GM20431 (cell line): ENCODE results near the gene PPP1R37.
"Not testable (repeated sequence)": the region's sequence is repeated elsewhere in the genome, so short reads cannot be mapped to it uniquely, and the experiment has no call there.

Experiments
- in situ Hi-C: fragments of 300-500 bp; cut with MseI, MboI; formaldehyde crosslinking; loops from one replicate; pipeline ENCODE4 v1.15.0; 2020; ENCODE audit warnings: low sequenced_read_pairs; ENCODE audit not compliant: unreplicated experiment

PPP1R37 gene

GRCh38 chr19:45107621-45108150, 14.7 kb downstream of the PPP1R37 start:
- in situ Hi-C loops: no loop called here

GRCh38 chr19:45110851-45111266, 17.9 kb downstream of the PPP1R37 start:
- in situ Hi-C loops: no loop called here

GRCh38 chr19:45112111-45112827, 19.3 kb downstream of the PPP1R37 start:
- in situ Hi-C loops: no loop called here

- in situ Hi-C loops: no loop called here
Observed at GRCh38 chr19:45113628-45114027, 20.6 kb downstream of the PPP1R37 start.

DNA sequence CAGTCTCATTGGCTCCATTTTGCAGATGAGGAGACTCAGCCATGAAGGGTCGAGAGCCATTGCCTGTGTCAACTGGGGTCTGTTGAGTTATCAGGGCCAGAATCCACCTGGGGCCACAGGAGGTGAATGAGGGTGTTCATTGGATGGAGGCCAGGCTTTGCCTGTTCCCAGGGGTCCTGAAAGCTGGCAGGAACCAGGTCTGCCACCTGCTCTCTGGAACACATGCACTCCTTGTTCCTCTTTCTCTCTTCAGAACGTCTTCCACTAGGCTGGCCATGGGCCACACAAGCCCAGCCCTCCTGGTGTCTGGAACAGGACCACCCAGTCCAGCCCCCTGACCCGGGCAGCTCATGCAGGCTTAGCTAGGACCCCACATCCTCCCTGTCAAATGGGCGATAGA, 21.1 kb downstream of the PPP1R37 start:
- in situ Hi-C loops: no loop called here

GRCh38 chr19:45115809-45116615, 23.0 kb downstream of the PPP1R37 start:
- in situ Hi-C loops: no loop called here

DNA sequence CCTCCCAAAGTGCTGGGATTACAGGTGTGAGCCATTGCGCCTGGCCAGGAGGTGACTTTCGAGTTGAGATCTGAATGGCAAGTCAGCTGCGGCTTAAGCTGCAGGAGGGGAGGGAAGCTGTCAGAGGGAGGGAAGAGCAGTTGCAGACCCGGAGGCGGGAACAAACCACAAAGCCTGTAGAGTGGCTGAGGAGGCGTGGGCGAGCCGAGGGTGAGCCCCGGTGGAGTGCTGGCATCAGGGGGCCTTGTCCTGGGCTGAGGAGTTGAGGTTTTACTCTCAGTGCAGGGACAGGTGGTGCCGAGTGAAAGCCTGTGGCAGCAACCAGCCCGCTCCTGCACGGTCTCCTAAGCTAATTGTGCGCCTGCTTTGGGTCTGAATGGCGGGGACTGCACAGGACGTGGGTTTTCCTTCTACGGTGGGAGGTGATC, 24.2 kb downstream of the PPP1R37 start:
- in situ Hi-C loops: no loop called here

- in situ Hi-C loops: no loop called here
Observed at GRCh38 chr19:45117671-45118070, 24.7 kb downstream of the PPP1R37 start.

DNA sequence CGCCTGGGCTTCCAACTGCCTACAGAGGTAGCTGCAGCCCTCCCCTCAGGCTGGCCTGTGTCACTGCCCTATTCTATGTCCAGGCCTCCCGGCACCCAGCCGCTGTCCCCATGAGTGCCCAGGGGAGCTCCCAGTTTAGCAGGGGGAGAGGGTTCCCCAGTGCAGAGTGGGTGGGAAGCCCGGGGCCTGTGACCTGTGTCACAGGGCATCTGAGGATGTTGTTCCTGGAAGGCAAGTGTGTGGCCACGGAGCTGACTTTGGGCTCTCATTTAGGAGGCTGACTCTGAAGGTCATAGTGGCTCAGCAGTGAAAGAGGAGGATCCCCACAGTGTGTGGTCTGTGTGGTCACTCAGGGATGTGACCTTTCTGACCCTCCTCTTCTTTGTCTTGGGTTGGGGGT, 25.1 kb downstream of the PPP1R37 start:
- in situ Hi-C loops: no loop called here

DNA sequence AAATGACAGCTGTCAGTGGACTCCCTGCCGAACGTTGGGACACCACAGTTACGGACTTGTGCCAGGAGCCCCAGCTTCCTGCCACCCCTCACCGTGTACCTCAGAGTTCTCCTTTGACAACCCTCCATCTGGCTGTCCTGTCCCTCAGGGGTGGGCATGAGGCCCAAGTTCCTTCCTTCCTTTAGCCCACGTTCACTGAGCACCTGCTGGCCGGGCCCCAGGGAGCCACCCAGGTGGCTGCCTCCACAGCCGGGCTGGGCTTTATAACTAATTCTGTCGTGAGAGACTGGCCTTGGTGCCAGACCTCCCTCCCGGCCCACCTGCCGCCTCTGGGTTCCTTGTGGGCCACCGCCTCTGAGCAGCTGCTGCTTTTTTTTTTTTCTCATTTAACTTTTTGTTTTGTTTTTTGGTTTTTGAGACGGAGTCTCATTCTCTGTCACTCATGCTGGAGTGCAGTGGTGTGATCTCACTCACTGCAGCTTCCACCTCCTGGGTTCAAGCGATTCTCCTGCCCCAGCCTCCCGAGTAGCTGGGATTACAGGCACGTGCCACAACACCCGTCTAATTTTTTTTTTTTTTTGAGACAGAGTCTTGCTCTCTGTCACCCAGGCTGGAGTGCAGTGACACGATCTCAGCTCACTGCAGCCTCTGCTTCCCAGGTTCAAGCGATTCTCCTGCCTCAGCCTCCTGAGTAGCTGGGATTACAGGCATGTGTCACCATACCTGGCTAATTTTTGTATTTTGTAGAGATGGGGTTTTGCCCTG, 25.8 kb downstream of the PPP1R37 start:
- in situ Hi-C loops: not testable (repeated sequence)

GRCh38 chr19:45119582-45119981, 26.6 kb downstream of the PPP1R37 start:
- in situ Hi-C loops: no loop called here

- in situ Hi-C loops: no loop called here
Observed at GRCh38 chr19:45121827-45122345, 28.9 kb downstream of the PPP1R37 start.

DNA sequence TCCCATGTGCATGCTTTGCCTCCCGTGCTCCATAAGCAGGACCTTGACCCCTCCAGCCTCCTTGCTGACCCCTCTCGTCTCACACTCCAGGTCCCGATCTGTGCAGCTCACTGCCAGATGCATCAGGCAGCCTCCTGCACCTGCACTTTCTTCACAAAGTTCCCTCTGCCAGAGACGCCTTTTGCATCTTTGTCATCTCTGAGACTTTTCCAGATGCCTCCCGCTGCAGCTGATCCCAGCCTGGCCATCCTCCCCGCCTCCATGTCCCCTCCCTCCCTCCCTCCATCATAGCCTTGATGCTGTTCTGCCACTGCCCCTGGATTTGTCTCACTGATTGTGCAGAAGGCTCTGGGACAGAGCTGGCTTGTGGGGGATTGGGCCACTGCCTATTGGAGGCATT, 29.9 kb downstream of the PPP1R37 start:
- in situ Hi-C loops: no loop called here

- in situ Hi-C loops: no loop called here
Observed at GRCh38 chr19:45123440-45123850, 30.5 kb downstream of the PPP1R37 start.

DNA sequence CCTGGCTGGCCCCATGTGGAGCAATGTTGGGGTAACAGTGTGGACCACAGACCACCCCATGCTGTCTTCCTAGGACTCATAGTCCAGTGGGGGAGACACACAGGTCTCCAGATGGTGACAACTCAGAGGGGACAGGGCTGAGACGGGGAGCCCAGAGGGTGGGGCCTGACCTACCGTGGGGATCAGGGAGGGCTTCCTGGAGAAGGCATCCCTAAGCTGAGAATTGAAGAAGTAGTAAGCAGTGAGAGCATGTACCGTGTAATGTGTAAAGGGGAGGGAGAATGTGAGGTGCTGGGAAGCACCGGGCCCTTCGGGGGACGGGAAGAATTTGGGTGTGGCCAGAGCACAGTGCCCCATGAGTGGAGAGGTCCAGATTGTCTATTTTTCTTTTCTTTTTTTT, 31.0 kb downstream of the PPP1R37 start:
- in situ Hi-C loops: no loop called here

DNA sequence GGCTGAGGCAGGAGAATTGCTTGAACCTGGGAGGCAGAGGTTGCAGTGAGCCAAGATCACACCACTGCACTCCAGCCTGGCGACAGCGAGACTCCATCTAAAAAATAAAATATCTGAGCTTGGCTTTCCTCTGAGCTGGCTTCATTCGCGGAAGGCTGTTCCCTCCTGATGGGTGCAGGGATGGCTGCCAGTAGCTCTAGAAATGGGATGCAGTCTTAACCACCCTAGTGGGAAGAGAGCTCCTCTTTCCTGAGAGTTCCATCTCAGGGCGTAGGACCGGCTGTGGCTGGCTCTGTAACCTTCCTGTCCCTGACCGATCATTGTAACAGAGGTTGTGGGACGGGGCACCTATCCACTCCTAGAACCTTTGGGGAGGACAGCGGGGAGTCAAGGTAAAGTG, 32.4 kb downstream of the PPP1R37 start:
- in situ Hi-C loops: no loop called here

- in situ Hi-C loops: no loop called here
Observed at GRCh38 chr19:45125975-45126493, 33.1 kb downstream of the PPP1R37 start.

GRCh38 chr19:45126654-45127053, 33.7 kb downstream of the PPP1R37 start:
- in situ Hi-C loops: no loop called here

- in situ Hi-C loops: no loop called here
Observed at GRCh38 chr19:45128146-45128545, 35.2 kb downstream of the PPP1R37 start.

- in situ Hi-C loops: no loop called here
Observed at GRCh38 chr19:45128806-45129205, 35.8 kb downstream of the PPP1R37 start.
